Skeletal muscle tissue (tissue), 4 donors: Measurements from ENCODE around the gene SLC25A41. TPM values are rescaled to one million over a fixed set of nuclear protein-coding genes. Genes with fewer than 3 reads are reported as not detected.

Source experiments
- H3K27ac ChIP-seq: one replicate; pipeline ENCODE4 v1.7.0; 2013; ENCODE audit warnings: mild to moderate bottlenecking, low read depth, low read length, inconsistent platforms
- H3K27me3 ChIP-seq, 3 donors: one replicate each; pipeline ENCODE4 v1.7.0; 2013; ENCODE audit warnings: low read length in 3 of 3; ENCODE audit not compliant: control insufficient read depth in 3 of 3, insufficient read depth in 3 of 3
- H3K36me3 ChIP-seq, 3 donors: one replicate each; pipeline ENCODE4 v1.7.0; 2013; ENCODE audit warnings: low read length in 3 of 3; ENCODE audit not compliant: control insufficient read depth in 3 of 3, insufficient read depth in 3 of 3
- H3K4me1 ChIP-seq, 3 donors: one replicate each; pipeline ENCODE4 v1.7.0; 2013; ENCODE audit warnings: low read length in 3 of 3, mild to moderate bottlenecking in 3 of 3; ENCODE audit not compliant: control insufficient read depth in 3 of 3, insufficient read depth in 3 of 3
- H3K4me3 ChIP-seq, 3 donors: one replicate each; pipeline ENCODE4 v1.7.0; 2013; ENCODE audit warnings: low read length in 3 of 3
- H3K9ac ChIP-seq, 3 donors: one replicate each; pipeline ENCODE4 v1.7.0; 2013; ENCODE audit warnings: low read length in 3 of 3, mild to moderate bottlenecking in 3 of 3, moderate library complexity in 2 of 3, low read depth in 1 of 3
- H3K9me3 ChIP-seq, 3 donors: one replicate each; pipeline ENCODE4 v1.7.0; 2013; ENCODE audit warnings: low read length in 3 of 3; ENCODE audit not compliant: control insufficient read depth in 3 of 3
- total RNA-seq: library from RNA; depleted of rRNA; stranded (reverse); fragments of >200 nt; gene quantifications from one replicate; pipeline ENCODE4 v1.2.3, GENCODE V29; 2014
- donor health status: Osteomylitis.

Gene SLC25A41
- total RNA-seq, 1 donor from 2014 or later = 0.52 TPM

DNA sequence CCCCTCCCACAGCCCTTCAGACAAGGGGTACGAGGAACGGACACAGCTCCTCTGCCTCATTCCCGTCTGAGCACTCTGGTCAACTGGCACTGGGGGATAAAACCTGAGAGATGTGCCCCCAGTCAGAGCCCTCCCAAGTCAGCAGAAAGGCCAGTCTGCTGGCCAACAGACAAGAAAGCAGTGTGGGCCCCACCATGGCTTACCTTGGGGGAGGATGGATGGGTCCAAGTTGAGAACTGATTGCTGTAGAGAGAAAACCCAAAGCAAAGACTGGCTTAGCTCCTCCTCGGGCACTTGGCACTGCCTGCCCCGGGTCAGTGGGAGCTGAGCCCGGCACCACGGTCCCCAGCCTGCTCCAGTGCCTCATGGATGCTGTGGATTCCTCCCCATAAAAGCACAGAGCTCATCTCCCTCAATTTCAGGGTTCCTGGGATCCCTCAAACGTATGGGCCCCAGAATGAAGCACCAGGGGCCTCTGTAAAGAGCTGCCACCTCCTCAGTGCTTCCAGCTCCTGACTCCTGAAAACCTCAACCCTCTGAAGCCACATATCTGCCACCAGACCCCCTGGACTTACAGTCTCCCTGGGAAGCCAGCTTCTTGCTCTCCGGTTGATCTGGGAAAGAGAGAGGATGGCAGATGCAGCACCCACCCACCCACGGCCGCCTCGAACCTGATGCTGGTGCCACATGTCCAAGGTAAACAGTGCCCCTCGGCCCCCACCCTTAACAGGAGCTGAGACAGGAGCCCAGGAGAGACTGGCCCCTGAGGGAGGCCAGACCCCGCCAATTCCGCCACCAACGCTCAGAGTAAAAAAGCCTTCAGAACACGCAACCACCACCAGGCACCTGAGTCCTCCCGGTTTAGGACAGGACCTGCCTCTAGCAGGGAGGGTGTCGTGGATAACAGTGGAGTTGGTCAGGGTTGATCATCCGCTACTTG, 12.2 kb downstream of the SLC25A41 start:
- Histone ChIP-seq H3K9ac (peak overlapping the region in 1 of 3 donors; percentile 45), H3K4me3 (no peak overlapping the region), H3K4me1 (peaks cover 24 to 39% (median 27%) of the 10 kb centered on the region in 3 donors), H3K27ac (no peak overlapping the region), H3K27me3 (no peaks in the 10 kb centered on the region), H3K36me3 (peaks cover 48 to 54% (median 49%) of the 10 kb centered on the region in 3 donors), H3K9me3 (no peaks in the 10 kb centered on the region)

DNA sequence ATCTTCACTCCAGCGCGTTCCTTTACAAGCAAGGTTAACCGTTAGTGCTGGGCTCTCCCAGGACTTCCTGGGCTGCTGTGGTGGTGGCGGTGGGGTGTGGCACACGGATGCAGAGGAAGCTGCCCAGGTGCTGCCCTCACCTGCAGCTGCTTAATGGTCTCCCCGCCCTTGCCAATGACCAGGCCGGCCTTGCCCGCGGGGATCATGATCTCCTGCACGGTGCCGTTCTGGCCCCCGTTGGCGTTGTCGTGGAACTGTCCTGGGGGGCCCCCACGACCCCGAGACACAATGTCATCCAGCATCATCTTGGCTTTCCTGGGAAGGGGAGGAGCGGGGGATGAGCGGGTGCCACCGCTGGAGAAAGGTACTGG, 15.0 kb downstream of the SLC25A41 start:
- H3K27ac ChIP-seq = no peak overlapping the region
- H3K27me3 ChIP-seq = no peaks in the 10 kb centered on the region
- H3K9me3 ChIP-seq = no peaks in the 10 kb centered on the region
- no peak overlapping the region for H3K4me3 ChIP-seq
- H3K9ac ChIP-seq = no peak overlapping the region
- H3K36me3 ChIP-seq = peaks cover 66 to 70% (median 69%) of the 10 kb centered on the region in 3 donors
- peaks cover 16 to 27% (median 19%) of the 10 kb centered on the region in 3 donors for H3K4me1 ChIP-seq

DNA sequence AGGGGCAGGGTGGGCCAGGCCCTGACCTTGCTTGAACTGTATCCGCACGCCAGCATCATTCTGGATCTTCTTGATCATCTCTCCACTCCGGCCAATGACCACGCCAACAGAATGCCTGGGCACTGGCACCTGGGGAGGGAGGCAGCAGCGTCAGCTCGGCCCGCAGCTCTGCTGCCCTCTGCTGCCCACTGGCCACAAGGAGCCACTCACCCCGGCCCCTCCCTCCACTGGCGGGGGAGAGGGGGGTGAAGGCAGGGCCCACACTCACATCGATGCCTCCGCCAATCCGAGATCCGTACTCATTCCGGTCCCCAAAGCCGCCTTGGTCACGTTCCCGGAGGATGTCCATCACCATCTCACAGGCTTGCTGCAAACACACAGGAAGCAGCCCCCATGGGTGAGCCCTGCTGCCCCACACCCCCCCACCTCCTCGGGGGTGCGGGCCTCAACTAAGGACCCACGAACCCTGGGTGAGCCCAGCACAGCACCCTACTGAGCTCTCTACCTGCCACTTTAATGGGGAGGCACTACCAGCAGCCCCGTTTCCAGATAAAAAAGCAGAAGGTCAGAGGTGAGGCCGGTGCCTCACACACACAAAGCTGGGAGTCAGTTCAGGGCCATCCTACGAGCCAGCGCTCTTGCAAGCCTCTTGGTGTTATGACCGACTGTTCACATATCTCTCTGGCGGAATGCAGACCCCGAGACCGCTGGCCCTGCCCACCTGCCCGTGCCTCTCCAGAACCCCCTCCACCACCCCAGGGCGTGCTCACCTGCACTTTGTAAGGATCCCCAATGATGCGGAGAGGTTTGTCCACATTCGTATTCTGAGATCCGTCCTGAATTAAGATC, 15.6 kb downstream of the SLC25A41 start:
- Histone ChIP-seq H3K4me3 (no peak overlapping the region), H3K36me3 (peaks cover 66 to 70% (median 69%) of the 10 kb centered on the region in 3 donors), H3K27ac (no peak overlapping the region), H3K27me3 (no peaks in the 10 kb centered on the region), H3K9ac (no peak overlapping the region), H3K9me3 (no peaks in the 10 kb centered on the region), H3K4me1 (peaks cover 10 to 21% (median 13%) of the 10 kb centered on the region in 3 donors)

DNA sequence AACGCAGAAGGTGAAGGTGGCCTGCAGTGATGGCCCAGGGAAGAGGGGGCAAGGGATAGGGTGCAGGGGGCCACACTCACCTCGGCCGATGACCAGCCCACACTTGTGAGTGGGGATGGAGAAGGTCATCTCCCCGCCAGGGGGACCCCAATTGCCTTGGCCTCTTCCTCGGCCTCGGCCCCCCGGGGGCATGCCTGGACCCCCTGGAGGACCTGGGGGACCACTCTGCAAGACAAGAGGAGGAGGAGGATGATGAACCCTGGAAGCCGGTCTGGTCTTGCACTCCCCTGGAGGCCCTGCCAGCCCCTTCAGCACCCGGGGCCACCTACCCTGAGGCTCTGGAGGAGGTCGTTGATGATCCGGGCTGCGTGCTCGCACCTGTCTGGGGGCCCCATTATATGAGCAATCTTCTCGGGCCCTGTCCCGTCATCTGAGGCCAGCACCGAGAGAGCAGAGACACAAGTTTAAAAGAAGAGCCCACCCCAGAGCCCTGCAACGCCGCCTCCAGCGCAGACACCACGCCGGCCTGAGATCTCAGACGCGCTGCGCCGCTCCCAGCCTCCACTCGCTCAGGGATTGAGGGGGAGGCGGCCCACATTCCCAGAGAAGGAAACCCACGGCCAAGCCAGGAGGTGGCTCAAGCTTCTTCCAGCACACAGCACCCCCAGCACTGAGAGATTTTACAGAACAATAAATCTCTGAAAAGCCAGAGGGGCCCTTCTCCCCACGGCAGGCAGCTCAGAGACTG, 16.7 kb downstream of the SLC25A41 start:
- no peaks in the 10 kb centered on the region for H3K9me3 ChIP-seq
- peaks cover 64 to 68% (median 66%) of the 10 kb centered on the region in 3 donors for H3K36me3 ChIP-seq
- H3K4me1 ChIP-seq = peaks cover 2 to 10% (median 7%) of the 10 kb centered on the region in 3 donors
- H3K27me3 ChIP-seq = no peaks in the 10 kb centered on the region
- H3K9ac ChIP-seq = no peak overlapping the region
- H3K4me3 ChIP-seq = no peak overlapping the region
- H3K27ac ChIP-seq = no peak overlapping the region

DNA sequence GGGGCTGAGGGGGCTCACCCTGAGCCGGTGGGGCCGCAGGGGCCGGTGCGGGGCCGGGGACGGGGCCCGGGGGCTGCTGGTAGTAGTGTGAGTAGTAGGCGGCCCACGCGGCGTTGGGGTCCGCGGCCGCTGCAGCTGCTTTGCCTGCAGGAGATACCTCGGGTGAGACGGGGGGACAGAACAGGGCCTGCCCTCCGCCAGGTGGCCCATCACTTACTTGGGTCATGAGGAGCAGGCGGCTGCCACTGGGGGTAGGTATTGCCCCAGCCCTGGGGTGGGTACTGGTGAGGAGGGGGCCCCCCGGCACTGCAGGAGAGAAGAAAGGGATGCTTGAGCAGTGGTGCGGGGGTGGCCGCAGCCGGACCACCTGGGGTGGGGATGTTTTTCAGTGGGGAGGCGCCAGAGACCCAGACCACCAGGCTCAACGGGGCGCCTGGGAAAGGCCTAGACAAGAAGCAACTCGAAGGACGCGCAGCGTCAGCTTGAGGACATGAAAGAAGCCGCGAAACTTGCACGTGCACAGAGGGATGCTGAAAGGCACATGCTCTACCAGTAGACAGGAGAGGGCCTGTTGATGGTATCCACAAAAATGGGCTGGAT, 17.9 kb downstream of the SLC25A41 start:
- no peak overlapping the region for H3K27ac ChIP-seq

DNA sequence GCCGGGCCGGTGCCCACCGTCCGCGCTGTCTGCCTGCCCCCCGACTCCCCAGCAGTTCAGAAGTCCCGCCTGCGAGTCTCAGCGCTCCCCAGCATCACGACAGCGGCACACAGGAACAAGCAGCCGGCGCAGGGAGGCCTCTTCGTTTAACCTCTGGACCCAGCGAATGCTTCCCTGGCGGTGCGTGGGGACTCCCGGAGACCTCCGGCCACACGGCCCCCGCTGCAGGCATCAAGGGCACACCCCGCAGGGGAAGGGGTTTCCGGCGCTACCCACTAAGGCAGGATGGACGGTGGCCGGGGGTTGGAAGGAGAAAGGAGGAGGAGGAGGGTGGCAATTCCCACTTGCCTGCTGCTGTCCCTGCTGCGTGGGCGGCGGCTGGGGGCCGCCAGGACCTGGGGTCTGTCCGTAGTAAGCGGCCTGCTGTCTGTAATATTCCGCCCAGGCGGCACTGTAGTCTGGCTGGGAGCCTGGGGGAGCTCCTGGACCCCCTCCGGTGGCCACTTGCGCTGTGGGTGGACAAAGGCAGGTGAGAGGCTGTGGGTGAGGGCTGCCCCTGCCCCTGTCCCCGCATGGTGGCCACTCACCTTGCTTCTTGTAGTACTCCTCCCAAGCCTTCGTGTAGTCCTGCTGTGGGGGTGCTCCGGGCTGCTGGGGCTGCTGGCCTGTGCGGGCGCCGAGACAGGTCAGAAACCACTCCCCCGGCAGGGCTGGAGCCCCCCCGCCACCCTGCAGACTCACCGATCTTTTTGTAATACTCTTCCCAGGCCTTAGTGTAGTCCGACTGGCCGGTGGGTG, 18.6 kb downstream of the SLC25A41 start:
- Histone ChIP-seq H3K4me1 (no peaks in the 10 kb centered on the region), H3K36me3 (peaks cover 53 to 54% (median 53%) of the 10 kb centered on the region in 3 donors), H3K27ac (no peak overlapping the region), H3K27me3 (no peaks in the 10 kb centered on the region), H3K4me3 (no peak overlapping the region), H3K9ac (no peak overlapping the region), H3K9me3 (no peaks in the 10 kb centered on the region)

More for the DNA sequence above, 17.9 kb downstream of the SLC25A41 start:
- Histone ChIP-seq H3K4me1 (peaks cover 0 to 4% (median under 1%) of the 10 kb centered on the region in 3 donors), H3K9ac (no peak overlapping the region), H3K36me3 (peaks cover 60 to 61% (median 60%) of the 10 kb centered on the region in 3 donors), H3K4me3 (no peak overlapping the region), H3K9me3 (no peaks in the 10 kb centered on the region), H3K27me3 (no peaks in the 10 kb centered on the region)

DNA sequence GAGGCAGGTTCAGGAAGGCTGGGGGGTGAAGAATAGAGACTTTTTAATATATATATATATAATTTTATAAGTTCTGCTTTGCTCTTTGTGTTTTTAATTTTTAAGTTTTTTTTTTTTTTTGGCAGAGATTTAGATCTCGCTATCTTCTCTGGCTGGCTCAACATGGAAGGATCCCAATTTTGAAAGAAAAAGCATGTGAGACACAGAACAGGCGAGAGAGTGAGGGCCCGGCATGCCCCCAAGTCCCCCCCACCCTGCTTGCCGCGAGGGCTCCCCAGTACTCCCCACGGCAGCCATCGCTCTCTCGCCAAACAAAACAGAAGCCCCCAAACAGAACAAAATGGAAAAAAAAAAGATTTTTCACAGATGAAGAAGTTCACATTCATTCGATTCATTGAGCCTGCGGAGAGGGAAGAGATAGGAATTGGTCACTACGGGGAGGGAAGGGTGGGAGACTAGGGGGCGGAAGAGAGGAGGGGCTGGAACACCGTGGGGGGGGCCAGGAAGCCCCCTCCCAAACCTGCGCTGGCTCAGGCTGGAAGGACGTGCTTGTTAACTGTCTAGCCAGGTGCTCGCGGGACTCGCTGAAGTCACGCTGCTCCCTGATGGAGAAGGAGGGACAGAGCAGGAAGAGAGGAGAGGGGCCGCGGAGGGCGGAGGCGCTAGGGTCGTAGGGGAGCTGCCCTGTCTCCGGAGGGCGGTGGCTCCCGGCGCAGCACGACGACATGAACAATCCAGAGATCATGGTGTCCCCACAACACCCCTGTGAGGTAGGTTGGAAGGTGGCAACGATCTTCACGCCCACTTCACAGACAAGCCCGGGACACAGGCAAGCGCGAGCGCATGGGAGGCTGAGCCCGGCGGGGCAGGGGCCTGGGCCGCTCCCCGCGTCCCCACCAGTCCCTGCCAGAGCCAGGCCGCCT, 19.6 kb downstream of the SLC25A41 start:
- H3K27ac ChIP-seq = no peak overlapping the region
- no peaks in the 10 kb centered on the region for H3K9me3 ChIP-seq
- H3K4me1 ChIP-seq = no peaks in the 10 kb centered on the region
- H3K27me3 ChIP-seq = no peaks in the 10 kb centered on the region
- no peak overlapping the region for H3K4me3 ChIP-seq
- peaks cover 43 to 45% (median 44%) of the 10 kb centered on the region in 3 donors for H3K36me3 ChIP-seq
- no peak overlapping the region for H3K9ac ChIP-seq

DNA sequence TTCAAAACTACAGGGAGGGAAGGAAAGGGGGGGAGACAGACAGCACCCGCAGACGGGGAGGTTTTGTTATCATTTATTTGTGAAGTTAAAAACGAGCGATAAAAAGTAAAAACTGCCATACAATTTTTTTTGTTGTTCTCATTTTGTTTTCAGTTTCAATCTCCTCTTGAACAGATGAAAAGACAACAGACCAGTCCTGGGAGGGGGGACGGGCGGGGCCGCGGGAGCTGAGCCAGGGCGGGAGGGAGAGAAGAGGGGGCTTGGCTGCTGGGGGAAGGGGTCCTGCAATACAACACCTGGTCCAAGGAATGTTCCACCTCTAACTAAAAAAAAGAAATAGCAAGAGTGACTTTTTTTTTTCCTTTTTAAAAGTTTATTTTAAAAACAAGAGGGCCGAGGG, 20.3 kb downstream of the SLC25A41 start:
- H3K9ac ChIP-seq = no peak overlapping the region
- H3K9me3 ChIP-seq = no peaks in the 10 kb centered on the region
- peaks cover 36 to 38% (median 37%) of the 10 kb centered on the region in 3 donors for H3K36me3 ChIP-seq
- no peaks in the 10 kb centered on the region for H3K4me1 ChIP-seq
- H3K4me3 ChIP-seq = no peak overlapping the region
- no peak overlapping the region for H3K27ac ChIP-seq
- H3K27me3 ChIP-seq = no peaks in the 10 kb centered on the region
